Measurements from ENCODE around the gene TEX264.

TEX264 gene

DNA sequence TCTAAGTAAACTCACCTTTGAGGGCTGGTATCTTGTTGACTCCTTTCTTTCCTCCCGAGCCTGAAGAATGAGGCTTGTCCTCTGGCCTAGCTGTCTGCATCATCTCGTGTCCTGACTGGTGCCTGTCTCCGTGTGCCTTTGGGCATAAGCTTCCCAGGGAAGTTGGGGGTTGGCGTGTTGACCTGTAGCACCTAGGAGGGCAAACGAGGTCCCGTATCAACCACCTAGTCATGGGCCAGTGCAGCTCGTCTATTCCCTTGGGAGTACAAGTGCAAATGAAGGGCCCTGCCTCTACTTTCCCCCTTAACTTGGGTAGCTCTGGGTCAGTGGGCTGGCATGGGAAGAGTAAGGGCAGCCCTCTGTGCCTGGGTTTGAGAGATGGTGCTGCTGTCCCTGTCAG, 8.7 kb downstream of the TEX264 start:
- TF ChIP-seq, protein P1, sequence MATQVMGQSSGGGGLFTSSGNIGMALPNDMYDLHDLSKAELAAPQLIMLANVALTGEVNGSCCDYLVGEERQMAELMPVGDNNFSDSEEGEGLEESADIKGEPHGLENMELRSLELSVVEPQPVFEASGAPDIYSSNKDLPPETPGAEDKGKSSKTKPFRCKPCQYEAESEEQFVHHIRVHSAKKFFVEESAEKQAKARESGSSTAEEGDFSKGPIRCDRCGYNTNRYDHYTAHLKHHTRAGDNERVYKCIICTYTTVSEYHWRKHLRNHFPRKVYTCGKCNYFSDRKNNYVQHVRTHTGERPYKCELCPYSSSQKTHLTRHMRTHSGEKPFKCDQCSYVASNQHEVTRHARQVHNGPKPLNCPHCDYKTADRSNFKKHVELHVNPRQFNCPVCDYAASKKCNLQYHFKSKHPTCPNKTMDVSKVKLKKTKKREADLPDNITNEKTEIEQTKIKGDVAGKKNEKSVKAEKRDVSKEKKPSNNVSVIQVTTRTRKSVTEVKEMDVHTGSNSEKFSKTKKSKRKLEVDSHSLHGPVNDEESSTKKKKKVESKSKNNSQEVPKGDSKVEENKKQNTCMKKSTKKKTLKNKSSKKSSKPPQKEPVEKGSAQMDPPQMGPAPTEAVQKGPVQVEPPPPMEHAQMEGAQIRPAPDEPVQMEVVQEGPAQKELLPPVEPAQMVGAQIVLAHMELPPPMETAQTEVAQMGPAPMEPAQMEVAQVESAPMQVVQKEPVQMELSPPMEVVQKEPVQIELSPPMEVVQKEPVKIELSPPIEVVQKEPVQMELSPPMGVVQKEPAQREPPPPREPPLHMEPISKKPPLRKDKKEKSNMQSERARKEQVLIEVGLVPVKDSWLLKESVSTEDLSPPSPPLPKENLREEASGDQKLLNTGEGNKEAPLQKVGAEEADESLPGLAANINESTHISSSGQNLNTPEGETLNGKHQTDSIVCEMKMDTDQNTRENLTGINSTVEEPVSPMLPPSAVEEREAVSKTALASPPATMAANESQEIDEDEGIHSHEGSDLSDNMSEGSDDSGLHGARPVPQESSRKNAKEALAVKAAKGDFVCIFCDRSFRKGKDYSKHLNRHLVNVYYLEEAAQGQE (IDR thresholded peaks at IDR 0.05; ENCODE audit: insufficient read depth in 1 of 2, low read depth in 2 of 2, low read length in 2 of 2) = no peak
- TF ChIP-seq POLR2AphosphoS5 (IDR thresholded peaks at IDR 0.05; ENCODE audit: low read depth, low read length) (no peak), SIN3A (IDR thresholded peaks at IDR 0.05; ENCODE audit: borderline replicate concordance, insufficient read depth, low read length) (no peak), FOXP2 (optimal IDR thresholded peaks at IDR 0.05; ENCODE audit: borderline replicate concordance, extremely low read depth, extremely low read length, insufficient read depth) (no peak), TAF1 (IDR thresholded peaks at IDR 0.05; ENCODE audit: borderline replicate concordance, insufficient read depth, low read length) (no peak)

DNA sequence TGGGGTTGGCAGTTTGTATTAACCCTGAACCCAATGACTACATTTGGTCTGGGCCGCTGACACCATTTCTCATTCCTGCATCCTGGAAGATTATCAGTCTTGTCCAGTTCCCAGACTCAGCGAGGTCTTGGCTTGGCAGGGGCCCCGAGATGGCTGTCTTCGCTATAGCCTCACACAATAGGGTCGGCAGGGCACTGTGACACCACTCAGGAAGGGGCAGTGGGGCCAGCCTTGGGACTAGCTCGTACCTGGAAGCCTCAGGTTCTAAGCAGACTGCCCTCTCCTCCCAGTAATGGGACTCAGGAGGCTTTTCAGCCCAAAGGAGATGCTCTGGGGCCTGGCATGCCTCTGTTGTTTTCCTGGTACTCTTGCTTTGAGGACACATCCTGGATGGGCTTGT, 9.1 kb downstream of the TEX264 start:
- TF ChIP-seq, protein P1 (IDR thresholded peaks at IDR 0.05; ENCODE audit: insufficient read depth in 1 of 2, low read depth in 2 of 2, low read length in 2 of 2) = no peak
- TF ChIP-seq POLR2AphosphoS5 (IDR thresholded peaks at IDR 0.05; ENCODE audit: low read depth, low read length) = no peak
- no peak for TF ChIP-seq TAF1 (IDR thresholded peaks at IDR 0.05; ENCODE audit: borderline replicate concordance, insufficient read depth, low read length)
- no peak for TF ChIP-seq FOXP2 (optimal IDR thresholded peaks at IDR 0.05; ENCODE audit: borderline replicate concordance, extremely low read depth, extremely low read length, insufficient read depth)
- TF ChIP-seq SIN3A (IDR thresholded peaks at IDR 0.05; ENCODE audit: borderline replicate concordance, insufficient read depth, low read length) = no peak

DNA sequence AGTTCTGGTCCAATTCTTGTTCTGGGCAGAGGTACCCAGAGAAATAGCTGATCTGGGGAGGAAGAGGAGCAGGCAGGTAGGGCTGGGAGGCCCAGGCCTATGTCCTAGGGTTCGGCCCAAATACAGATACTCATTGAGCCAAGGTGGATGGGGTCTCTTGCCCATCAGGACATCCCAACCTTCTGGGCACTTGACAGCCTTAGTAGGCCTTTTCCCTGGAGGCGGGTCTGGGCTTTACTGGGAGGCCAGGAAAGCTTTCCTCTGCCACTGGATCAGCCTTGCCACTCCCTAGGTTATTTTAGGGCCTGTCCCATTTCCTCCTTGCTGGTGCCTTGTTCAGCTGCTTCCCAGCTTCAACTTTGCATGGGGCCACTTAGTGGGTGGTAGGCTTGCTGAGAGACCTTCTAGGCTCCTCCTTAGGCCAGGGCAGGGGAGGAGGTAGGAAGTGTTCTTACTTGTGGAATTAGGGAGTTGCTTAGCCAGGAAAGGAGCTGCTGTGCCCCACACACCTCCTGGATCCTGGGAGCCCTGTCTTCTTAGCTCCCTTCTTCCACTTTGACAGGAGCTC, 9.7 kb downstream of the TEX264 start:
- TF ChIP-seq, protein P1 (IDR thresholded peaks at IDR 0.05; ENCODE audit: insufficient read depth in 1 of 2, low read depth in 2 of 2, low read length in 2 of 2) = no peak
- TF ChIP-seq FOXP2 (optimal IDR thresholded peaks at IDR 0.05; ENCODE audit: borderline replicate concordance, extremely low read depth, extremely low read length, insufficient read depth) (no peak), TAF1 (IDR thresholded peaks at IDR 0.05; ENCODE audit: borderline replicate concordance, insufficient read depth, low read length) (no peak), POLR2AphosphoS5 (IDR thresholded peaks at IDR 0.05; ENCODE audit: low read depth, low read length) (no peak), SIN3A (IDR thresholded peaks at IDR 0.05; ENCODE audit: borderline replicate concordance, insufficient read depth, low read length) (no peak)

DNA sequence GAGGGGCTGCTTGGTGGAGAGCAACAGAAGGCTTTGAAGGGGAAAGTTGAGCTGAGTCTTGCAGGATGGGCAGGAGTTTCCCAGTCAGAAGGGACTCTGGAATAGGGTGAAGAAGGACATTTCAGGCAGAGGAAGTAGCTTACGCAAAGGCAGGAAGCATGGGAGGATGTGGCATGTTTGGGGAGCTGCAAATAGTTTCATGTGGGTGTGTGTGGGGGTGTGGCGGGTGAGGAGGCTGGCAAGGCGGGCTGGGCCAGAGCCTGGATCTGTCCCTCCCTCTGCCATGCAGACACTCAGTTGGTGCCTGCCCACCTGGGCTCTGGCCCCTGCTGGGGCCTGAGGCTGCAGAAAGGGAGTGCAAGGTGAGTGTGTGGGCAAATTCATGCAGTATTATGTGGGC, 10.4 kb downstream of the TEX264 start:
- TF ChIP-seq SIN3A (IDR thresholded peaks at IDR 0.05; ENCODE audit: borderline replicate concordance, insufficient read depth, low read length) (no peak), POLR2AphosphoS5 (IDR thresholded peaks at IDR 0.05; ENCODE audit: low read depth, low read length) (no peak), FOXP2 (optimal IDR thresholded peaks at IDR 0.05; ENCODE audit: borderline replicate concordance, extremely low read depth, extremely low read length, insufficient read depth) (no peak), TAF1 (IDR thresholded peaks at IDR 0.05; ENCODE audit: borderline replicate concordance, insufficient read depth, low read length) (no peak)
- TF ChIP-seq, protein P1 (IDR thresholded peaks at IDR 0.05; ENCODE audit: insufficient read depth in 1 of 2, low read depth in 2 of 2, low read length in 2 of 2) = no peak
